HepG2 (cell line): ENCODE results near the gene ADCY5. TPM values are rescaled to one million over a fixed set of nuclear protein-coding genes. Genes with fewer than 3 reads are reported as not detected.

Experiments
- ATAC-seq: fragments of 200-7000 bp; cut with Tn5 transposase; 3 replicates; pipeline ENCODE4 v1.9.1; 2020; ENCODE audit warnings: mild to moderate bottlenecking, moderate library complexity
- BruUV-seq: library from RNA; stranded (reverse); fragments of 400-500 nt; replicated peaks from 2 replicates; lab custom pipeline; 2021; lab: Mats Ljungman, UMichigan
- CTCF ChIA-PET: fragments of 300-600 bp; formaldehyde crosslinking; extraction: SDS; loops from one replicate; lab custom pipeline; 2021; ENCODE audit warnings: low total read pairs, inconsistent platforms, low intra/inter-chr PET ratio; lab: Yijun Ruan, JAX
- POLR2A ChIA-PET: fragments of 350-600 bp; sonication (Branson Sonifier 250); formaldehyde crosslinking; loops from one replicate; lab custom pipeline; 2020; ENCODE audit warnings: antibody characterized with exemption, inconsistent platforms; lab: Yijun Ruan, JAX
- DNase-seq: peaks from one replicate; pipeline ENCODE4 v3.0.0-alpha.2; 2015; ENCODE audit warnings: low spot score
- FAIRE-seq: peaks from 3 replicates; lab custom pipeline; 2011; peaks lifted over from hg19 to GRCh38; lab: Jason Lieb, UNC
- H2AFZ ChIP-seq: one replicate; pipeline ENCODE4 v1.6.1; 2011; ENCODE audit warnings: low read length, inconsistent platforms
- H3K27ac ChIP-seq: fragments of 300-600 bp; 3 replicates; pipeline ENCODE4 v1.8.0; 2011; ENCODE audit warnings: mixed run types, mild to moderate bottlenecking, mixed read lengths, low read length, inconsistent platforms; ENCODE audit not compliant: insufficient read depth; ENCODE audit errors: extremely low read length
- H3K27me3 ChIP-seq, 2 experiments: fragments of 200-600 bp in 1 of 2; 2 replicates in 1 of 2; 3 replicates in 1 of 2; pipeline versions ENCODE4 v1.6.0 to v1.8.0; 2011; ENCODE audit warnings: low read length in 2 of 2, mild to moderate bottlenecking in 2 of 2, moderate library complexity in 2 of 2, inconsistent platforms in 1 of 2; ENCODE audit not compliant: insufficient read depth in 2 of 2, control insufficient read depth in 1 of 2
- H3K36me3 ChIP-seq, 2 experiments: fragments of 200-600 bp in 1 of 2; replicated peaks in 1 of 2; 2 replicates in 1 of 2; 3 replicates in 1 of 2; pipeline versions ENCODE4 v1.5.1 to v1.8.0; 2011; ENCODE audit warnings: low read length in 2 of 2, inconsistent platforms in 1 of 2; ENCODE audit not compliant: insufficient read depth in 2 of 2, control insufficient read depth in 1 of 2
- H3K4me1 ChIP-seq: 2 replicates; pipeline ENCODE4 v1.5.1; 2012; ENCODE audit warnings: low read length, inconsistent platforms; ENCODE audit not compliant: insufficient read depth
- H3K4me2 ChIP-seq: 2 replicates; pipeline ENCODE4 v1.6.0; 2011; ENCODE audit warnings: low read depth, low read length, inconsistent platforms
- H3K4me3 ChIP-seq, 3 experiments: fragments of 200-600 bp in 1 of 3; sonication (generic), shearing (Covaris generic) in 1 of 3; replicated peaks in 1 of 3; 2 replicates each; pipeline ENCODE4 v1.5.1; 2011 to 2016; ENCODE audit warnings: low read length in 3 of 3, inconsistent platforms in 2 of 3, low read depth in 2 of 3, mild to moderate bottlenecking in 2 of 3, control low read depth in 1 of 3, mixed read lengths in 1 of 3; ENCODE audit not compliant: insufficient read depth in 1 of 3
- H3K79me2 ChIP-seq: one replicate; pipeline ENCODE4 v1.6.1; 2011; ENCODE audit warnings: low read length, inconsistent platforms; ENCODE audit not compliant: insufficient read depth
- H3K9ac ChIP-seq: 2 replicates; pipeline ENCODE4 v1.6.0; 2011; ENCODE audit warnings: mild to moderate bottlenecking, low read depth, low read length, inconsistent platforms; ENCODE audit not compliant: insufficient read depth
- H3K9me3 ChIP-seq: 2 replicates; pipeline ENCODE4 v1.5.1; 2012; ENCODE audit warnings: mild to moderate bottlenecking, low read length
- H4K20me1 ChIP-seq: 2 replicates; pipeline ENCODE4 v1.6.0; 2011; ENCODE audit warnings: inconsistent platforms, mild to moderate bottlenecking, low read length, moderate library complexity; ENCODE audit not compliant: insufficient read depth
- CTCF ChIP-seq: sonication (generic); formaldehyde crosslinking; IDR thresholded peaks from 2 replicates; pipeline ENCODE4 v1.5.0; 2020; ENCODE audit warnings: mild to moderate bottlenecking, missing genetic modification reagents, moderate library complexity
- ESRRA ChIP-seq: sonication (generic); formaldehyde crosslinking; IDR thresholded peaks from 2 replicates; pipeline ENCODE4 v1.5.1; 2020; ENCODE audit warnings: mild to moderate bottlenecking, low read depth, missing genetic modification reagents
- PRDM10 ChIP-seq: sonication (generic); formaldehyde crosslinking; IDR thresholded peaks from 2 replicates; pipeline ENCODE4 v1.4.0; 2020; ENCODE audit warnings: low read depth, missing genetic modification reagents
- RORA ChIP-seq: sonication (generic); formaldehyde crosslinking; IDR thresholded peaks from 2 replicates; pipeline ENCODE4 v1.5.0; 2020; ENCODE audit warnings: mild to moderate bottlenecking, missing genetic modification reagents, moderate library complexity
- SMAD3 ChIP-seq: sonication (generic); formaldehyde crosslinking; IDR thresholded peaks from 2 replicates; pipeline ENCODE4 v1.4.0; 2020; ENCODE audit warnings: missing genetic modification reagents
- ZNF296 ChIP-seq: sonication (generic); formaldehyde crosslinking; conservative IDR thresholded peaks from 2 replicates; pipeline ENCODE4 v1.5.0; 2020; ENCODE audit warnings: mild to moderate bottlenecking, missing genetic modification reagents
- ZNF572 ChIP-seq: sonication (generic); formaldehyde crosslinking; IDR thresholded peaks from 2 replicates; pipeline ENCODE4 v1.5.1; 2020; ENCODE audit warnings: mild to moderate bottlenecking, missing genetic modification reagents
- WGBS: methylation state at CpG from one replicate; pipeline ENCODE4 v1.1.6; 2017; ENCODE audit warnings: low lambda C conversion rate; 5-methylcytosine and 5-hydroxymethylcytosine counted together
- in situ Hi-C: cut with HindIII; loops from 2 replicates; pipeline ENCODE4 v1.10.0; 2017; ENCODE audit warnings: low pct_unique_long_range_greater_than_20kb; ENCODE audit not compliant: extremely low pct_ligation_motif_present
- intact Hi-C: fragments of 100-400 bp; cut with micrococcal nuclease; formaldehyde crosslinking; loops from one replicate; pipeline ENCODE4 v1.10.0; 2022; ENCODE audit not compliant: unreplicated experiment
- polyA plus RNA-seq, 8 experiments: library from polyadenylated mRNA; depleted of rRNA in 3 of 8; stranded (reverse) in 7 of 8; unstranded in 1 of 8; fragments of >200 nt; fragmentation: Illumina TruSeq in 4 of 8; extraction: Trizol in 4 of 8; gene quantifications; 2 replicates each; pipeline versions ENCODE4 v1.2.1 to v1.2.3, GENCODE V29; 2011 to 2016; ENCODE audit warnings: low read depth in 4 of 8, missing spikeins in 1 of 8, mixed read lengths in 1 of 8; ENCODE audit not compliant: insufficient read depth in 1 of 8
- total RNA-seq, 5 experiments: library from RNA; depleted of rRNA; stranded (reverse); fragments of >200 nt; fragmentation: Illumina TruSeq; extraction: Trizol; gene quantifications; 2 replicates each; pipeline ENCODE4 v1.2.3, GENCODE V29; 2016; ENCODE audit warnings: low read depth in 1 of 5

Gene ADCY5
- total and polyA plus RNA-seq, 2 of the 13 experiments (the other 11 are each of a cell fraction or from before 2014, with no cell fraction given), result not detected

- BruUV-seq, result no TSS peak
- no peaks in the 10 kb centered on the region for H3K79me2 ChIP-seq
- ChIA-PET CTCF (no interaction called here), POLR2A (no interaction called here)
- no peaks in the 10 kb centered on the region for H3K9me3 ChIP-seq
- DNase-seq, result no peak
- H3K4me3 ChIP-seq, result no peak overlapping the region
- peaks cover 5% of the 10 kb centered on the region; the same call in 1 of the 2 replicates for H4K20me1 ChIP-seq
- H2AFZ ChIP-seq, result no peak overlapping the region
- intact Hi-C loops, result no loop called here
- no peaks in the 10 kb centered on the region for H3K36me3 ChIP-seq
- TF ChIP-seq ZNF296 (CRISPR knock-in tag), result no peak
- TF ChIP-seq ZNF572 (CRISPR knock-in tag), result no peak
- TF ChIP-seq PRDM10, result no peak
- no peak for TF ChIP-seq SMAD3 (CRISPR knock-in tag)
- TF ChIP-seq RORA (CRISPR knock-in tag), result no peak
- TF ChIP-seq ESRRA (CRISPR knock-in tag), result no peak
- no peak for TF ChIP-seq CTCF (CRISPR knock-in tag)
- TF ChIP-seq, all 625 proteins: peak for 0
- H3K27me3 ChIP-seq, result no peaks in the 10 kb centered on the region; a peak in 2 of 5 replicates
- no peaks in the 10 kb centered on the region for H3K4me1 ChIP-seq
- no peak for FAIRE-seq
- H3K4me2 ChIP-seq, result no peak overlapping the region
- in situ Hi-C loops, result no loop called here
- 59% methylated on average over 8 of the region's 8 CpGs for WGBS
- ATAC-seq, result no peak
- no peak overlapping the region for H3K9ac ChIP-seq
- no peak overlapping the region for H3K27ac ChIP-seq
Observed at GRCh38 chr3:123282461-123282860, 166.4 kb downstream of the ADCY5 start.
